Mesendoderm (in vitro differentiated cells): ENCODE data around the gene KDSR.

ENCODE experiments used
- DNase-seq: peaks from one replicate; pipeline ENCODE4 v3.0.0; 2013
- H2AK5ac ChIP-seq: 2 replicates; pipeline ENCODE4 v1.6.1; 2013; ENCODE audit warnings: low read length, inconsistent platforms
- H2BK120ac ChIP-seq: 2 replicates; pipeline ENCODE4 v1.6.1; 2013; ENCODE audit warnings: low read depth, mild to moderate bottlenecking, low read length, moderate library complexity, mixed read lengths
- H2BK15ac ChIP-seq: replicated peaks from 2 replicates; pipeline ENCODE4 v1.6.1; 2013; ENCODE audit warnings: low read depth, mild to moderate bottlenecking, moderate library complexity
- H2BK5ac ChIP-seq: 2 replicates; pipeline ENCODE4 v1.6.1; 2013; ENCODE audit warnings: low read length, inconsistent platforms
- H3K18ac ChIP-seq: 2 replicates; pipeline ENCODE4 v1.6.1; 2013; ENCODE audit warnings: mild to moderate bottlenecking, low read length, mixed read lengths
- H3K23ac ChIP-seq: one replicate; pipeline ENCODE4 v1.6.1; 2013; ENCODE audit warnings: low read length
- H3K27ac ChIP-seq: 2 replicates; pipeline ENCODE4 v1.5.1; 2013; ENCODE audit warnings: low read depth, mild to moderate bottlenecking, inconsistent platforms, low read length, moderate library complexity
- H3K27me3 ChIP-seq: 2 replicates; pipeline ENCODE4 v1.6.1; 2013; ENCODE audit warnings: low read length, control low read depth, mild to moderate bottlenecking, inconsistent platforms; ENCODE audit not compliant: insufficient read depth, poor library complexity
- H3K36me3 ChIP-seq: 2 replicates; pipeline ENCODE4 v1.6.1; 2013; ENCODE audit warnings: low read length, inconsistent platforms; ENCODE audit not compliant: control insufficient read depth, insufficient read depth
- H3K4ac ChIP-seq: one replicate; pipeline ENCODE4 v1.6.1; 2013; ENCODE audit warnings: low read depth, mild to moderate bottlenecking, low read length, moderate library complexity
- H3K4me1 ChIP-seq: 2 replicates; pipeline ENCODE4 v1.6.1; 2013; ENCODE audit warnings: low read depth, low read length, inconsistent platforms; ENCODE audit not compliant: control insufficient read depth
- H3K4me2 ChIP-seq: 2 replicates; pipeline ENCODE4 v1.6.1; 2013; ENCODE audit warnings: low read length
- H3K4me3 ChIP-seq: 2 replicates; pipeline ENCODE4 v1.5.1; 2013; ENCODE audit warnings: mild to moderate bottlenecking, low read length
- H3K56ac ChIP-seq: one replicate; pipeline ENCODE4 v1.6.1; 2013; ENCODE audit warnings: low read length
- H3K79me1 ChIP-seq: 2 replicates; pipeline ENCODE4 v1.6.1; 2013; ENCODE audit warnings: low read length, inconsistent platforms
- H3K79me2 ChIP-seq: 2 replicates; pipeline ENCODE4 v1.6.1; 2013; ENCODE audit warnings: mild to moderate bottlenecking, low read length; ENCODE audit not compliant: control insufficient read depth, insufficient read depth
- H3K9ac ChIP-seq: 2 replicates; pipeline ENCODE4 v1.6.1; 2013; ENCODE audit warnings: low read length, inconsistent platforms
- H4K5ac ChIP-seq: one replicate; pipeline ENCODE4 v1.6.1; 2013; ENCODE audit warnings: low read length
- H4K8ac ChIP-seq: one replicate; pipeline ENCODE4 v1.6.1; 2013; ENCODE audit warnings: low read depth, mild to moderate bottlenecking, control low read depth, low read length, moderate library complexity
- WGBS: extraction: QIAGEN DNeasy Blood & Tissue Kit; methylation state at CpG from one replicate; pipeline ENCODE4 v1.1.7; 2013; ENCODE audit warnings: low lambda C conversion rate, missing lambda C conversion rate; ENCODE audit not compliant: insufficient coverage; ENCODE audit errors: extremely low coverage; 5-methylcytosine and 5-hydroxymethylcytosine counted together

KDSR gene

DNA sequence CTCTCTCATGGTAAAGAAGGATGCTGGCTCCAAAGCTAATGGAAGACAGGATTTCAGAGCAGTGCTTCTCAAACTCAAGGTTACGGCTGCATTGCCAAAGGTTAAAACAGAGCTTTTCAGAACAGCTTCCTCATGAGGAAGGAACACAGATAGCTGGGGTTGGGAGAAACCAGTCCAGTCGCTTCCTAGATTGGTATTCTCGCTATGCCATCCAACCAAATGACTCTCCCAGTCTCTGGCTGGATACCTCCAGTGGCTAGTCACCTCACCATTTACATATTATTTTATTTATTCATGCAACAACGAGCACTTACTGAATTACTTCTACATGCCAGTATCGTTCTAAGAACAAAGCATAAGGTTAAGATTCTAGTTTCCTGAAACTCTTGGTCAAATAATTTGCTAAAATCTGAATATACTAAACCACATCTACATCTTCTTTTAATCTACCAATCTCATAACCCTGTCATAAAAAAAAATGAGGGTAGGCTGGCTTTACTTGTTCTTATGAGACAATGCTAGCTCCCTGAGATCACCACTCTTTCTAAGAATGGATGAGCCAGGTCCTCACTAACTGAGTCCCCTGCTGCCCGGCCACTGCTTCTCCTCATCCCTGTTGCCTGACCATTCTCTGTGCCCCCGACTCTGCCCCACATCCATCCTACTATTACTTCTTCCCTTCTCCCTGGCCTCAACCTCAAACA is 20.4 kb downstream of the KDSR start:
- H2AK5ac ChIP-seq, result no peak overlapping the region
- H3K27me3 ChIP-seq, result no peaks in the 10 kb centered on the region
- no peak overlapping the region for H2BK5ac ChIP-seq
- H2BK120ac ChIP-seq, result no peak overlapping the region
- H3K4ac ChIP-seq, result no peak overlapping the region
- no peak overlapping the region for H3K4me3 ChIP-seq
- peaks cover 2% of the 10 kb centered on the region for H3K36me3 ChIP-seq
- no peak overlapping the region for H3K4me2 ChIP-seq
- no peak overlapping the region for H2BK15ac ChIP-seq
- DNase-seq, result no peak
- H3K18ac ChIP-seq, result no peak overlapping the region
- H3K56ac ChIP-seq, result no peak overlapping the region
- no peaks in the 10 kb centered on the region for H3K4me1 ChIP-seq
- H3K9ac ChIP-seq, result no peak overlapping the region
- H3K79me2 ChIP-seq, result no peaks in the 10 kb centered on the region
- no peak overlapping the region for H3K27ac ChIP-seq
- no peak overlapping the region for H3K23ac ChIP-seq
- H3K79me1 ChIP-seq, result no peaks in the 10 kb centered on the region
- H4K5ac ChIP-seq, result no peak overlapping the region
- WGBS, result no CpG with 5 or more reads among the region's 7 CpGs
- no peak overlapping the region for H4K8ac ChIP-seq

DNA sequence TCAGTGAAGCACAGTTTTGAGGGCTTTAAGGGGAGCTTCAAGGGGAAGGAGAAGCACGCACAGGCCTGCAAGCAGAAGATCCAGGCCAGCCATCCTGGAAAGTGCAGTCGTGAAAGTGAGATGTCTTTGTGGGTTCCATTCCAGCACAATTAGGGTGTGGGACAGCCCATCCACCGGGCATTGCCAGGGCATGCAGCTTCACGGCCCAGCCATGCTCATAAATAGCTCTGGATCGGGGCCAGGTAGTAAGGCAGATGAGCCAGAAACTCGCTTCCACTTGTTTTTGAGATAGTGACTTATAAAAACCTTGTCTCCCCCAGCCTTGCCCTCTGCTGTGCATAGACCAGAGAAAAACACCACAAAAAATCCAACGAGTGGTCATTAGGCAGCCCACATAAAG is 21.0 kb downstream of the KDSR start:
- no peak overlapping the region for H3K23ac ChIP-seq
- no peak overlapping the region for H3K27ac ChIP-seq
- no peaks in the 10 kb centered on the region for H3K27me3 ChIP-seq
- H3K4me3 ChIP-seq, result no peak overlapping the region
- H3K79me2 ChIP-seq, result no peaks in the 10 kb centered on the region
- no peak overlapping the region for H3K56ac ChIP-seq
- no CpG with 5 or more reads among the region's 7 CpGs for WGBS
- H3K4me1 ChIP-seq, result no peaks in the 10 kb centered on the region
- no peak overlapping the region for H3K18ac ChIP-seq
- no peak overlapping the region for H3K4ac ChIP-seq
- H2AK5ac ChIP-seq, result no peak overlapping the region
- no peak overlapping the region for H4K8ac ChIP-seq
- peaks cover 2% of the 10 kb centered on the region for H3K36me3 ChIP-seq
- H2BK5ac ChIP-seq, result no peak overlapping the region
- no peak for DNase-seq
- no peak overlapping the region for H2BK15ac ChIP-seq
- H3K4me2 ChIP-seq, result no peak overlapping the region
- no peak overlapping the region for H4K5ac ChIP-seq
- no peak overlapping the region for H2BK120ac ChIP-seq
- H3K9ac ChIP-seq, result no peak overlapping the region
- no peaks in the 10 kb centered on the region for H3K79me1 ChIP-seq

DNA sequence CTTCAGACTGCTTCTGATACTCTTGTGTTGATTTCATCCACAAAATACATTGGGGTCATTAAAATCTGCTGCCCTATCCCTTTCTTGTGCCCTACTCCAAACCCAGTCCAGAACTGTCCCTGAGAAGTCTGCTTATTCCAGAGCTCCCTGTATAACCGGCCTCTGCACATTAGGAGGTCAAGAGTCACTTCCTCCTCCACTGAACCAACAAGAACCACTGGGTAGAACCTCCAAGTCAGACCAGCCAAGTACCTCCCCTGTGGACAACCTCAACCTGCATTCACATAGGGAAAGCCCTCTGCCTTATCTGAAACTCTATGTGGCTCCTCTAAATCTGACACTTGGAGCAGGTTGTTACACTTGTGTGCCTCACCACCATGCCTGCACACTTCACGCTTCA is 22.1 kb downstream of the KDSR start:
- H3K79me2 ChIP-seq, result no peaks in the 10 kb centered on the region
- H3K56ac ChIP-seq, result no peak overlapping the region
- no peak overlapping the region for H3K23ac ChIP-seq
- no peak overlapping the region for H3K18ac ChIP-seq
- no peak overlapping the region for H4K5ac ChIP-seq
- WGBS, result no CpG with 5 or more reads among the region's 2 CpGs
- DNase-seq, result no peak
- H2BK5ac ChIP-seq, result no peak overlapping the region
- H4K8ac ChIP-seq, result no peak overlapping the region
- no peak overlapping the region for H3K4me3 ChIP-seq
- H3K27ac ChIP-seq, result no peak overlapping the region
- H3K36me3 ChIP-seq, result peaks cover 2% of the 10 kb centered on the region
- H2AK5ac ChIP-seq, result no peak overlapping the region
- H3K27me3 ChIP-seq, result no peaks in the 10 kb centered on the region
- H2BK15ac ChIP-seq, result no peak overlapping the region
- no peaks in the 10 kb centered on the region for H3K79me1 ChIP-seq
- H3K4ac ChIP-seq, result no peak overlapping the region
- no peak overlapping the region for H3K4me2 ChIP-seq
- no peaks in the 10 kb centered on the region for H3K4me1 ChIP-seq
- no peak overlapping the region for H3K9ac ChIP-seq
- H2BK120ac ChIP-seq, result no peak overlapping the region

DNA sequence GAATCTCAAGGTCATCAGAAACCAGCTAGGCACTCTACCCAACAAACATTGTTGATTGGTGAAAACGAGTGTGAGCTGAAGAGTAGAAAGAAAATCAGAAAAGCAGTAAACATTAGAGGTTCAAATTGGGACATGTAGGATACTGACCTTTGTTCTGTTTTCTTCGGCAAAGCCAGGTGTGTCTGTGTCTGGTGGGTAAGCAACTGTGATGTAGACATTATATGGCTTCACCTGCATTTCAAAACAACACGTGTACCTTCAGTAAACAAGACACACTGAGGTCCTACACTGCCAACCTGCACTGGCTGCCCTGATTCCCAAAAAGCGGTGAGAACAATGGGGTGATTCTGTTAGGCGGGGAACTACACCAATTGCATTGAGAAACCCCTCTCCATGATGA is 22.7 kb downstream of the KDSR start:
- H3K27ac ChIP-seq, result no peak overlapping the region
- no peak overlapping the region for H3K4ac ChIP-seq
- H3K56ac ChIP-seq, result no peak overlapping the region
- no peak overlapping the region for H2BK5ac ChIP-seq
- H3K18ac ChIP-seq, result no peak overlapping the region
- H4K8ac ChIP-seq, result no peak overlapping the region
- H2BK15ac ChIP-seq, result no peak overlapping the region
- H3K27me3 ChIP-seq, result no peaks in the 10 kb centered on the region
- H3K23ac ChIP-seq, result no peak overlapping the region
- H3K9ac ChIP-seq, result no peak overlapping the region
- no peak for DNase-seq
- H3K4me1 ChIP-seq, result no peaks in the 10 kb centered on the region
- H3K4me3 ChIP-seq, result no peak overlapping the region
- no peak overlapping the region for H2AK5ac ChIP-seq
- H2BK120ac ChIP-seq, result no peak overlapping the region
- H4K5ac ChIP-seq, result no peak overlapping the region
- H3K79me2 ChIP-seq, result no peaks in the 10 kb centered on the region
- no peaks in the 10 kb centered on the region for H3K79me1 ChIP-seq
- no CpG with 5 or more reads among the region's 5 CpGs for WGBS
- peaks cover 2% of the 10 kb centered on the region for H3K36me3 ChIP-seq
- H3K4me2 ChIP-seq, result no peak overlapping the region

DNA sequence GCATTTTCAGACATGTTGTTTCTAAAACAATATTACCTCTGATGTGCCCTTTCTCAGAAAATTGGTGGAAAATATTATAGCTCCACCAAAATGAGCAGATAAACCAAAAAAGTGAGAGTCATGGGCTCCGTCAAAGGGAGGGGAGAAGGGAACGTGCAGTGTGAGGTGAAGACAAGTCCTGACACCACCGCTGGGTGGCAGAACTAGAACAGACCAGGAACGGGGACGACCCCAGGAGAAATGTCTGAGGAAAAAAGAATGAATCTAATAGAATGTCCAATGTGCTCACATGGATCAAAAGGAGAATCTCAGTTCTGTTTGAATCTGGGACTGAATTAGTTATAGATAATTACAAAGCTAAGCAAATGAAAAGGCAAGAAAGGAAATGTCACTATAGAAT is 24.8 kb downstream of the KDSR start:
- Histone ChIP-seq H3K9ac (no peak overlapping the region), H3K36me3 (peaks cover 3% of the 10 kb centered on the region), H3K4me1 (no peaks in the 10 kb centered on the region), H2BK5ac (no peak overlapping the region), H3K27ac (no peak overlapping the region), H4K8ac (no peak overlapping the region), H2BK120ac (no peak overlapping the region), H3K27me3 (no peaks in the 10 kb centered on the region), H3K4me3 (no peak overlapping the region), H4K5ac (no peak overlapping the region), H3K56ac (no peak overlapping the region), H3K79me1 (no peaks in the 10 kb centered on the region), H3K18ac (no peak overlapping the region), H3K4ac (no peak overlapping the region), H2AK5ac (no peak overlapping the region), H3K23ac (no peak overlapping the region), H3K4me2 (no peak overlapping the region), H2BK15ac (no peak overlapping the region), H3K79me2 (no peaks in the 10 kb centered on the region)
- peak; percentile 63 for DNase-seq
- WGBS, result no CpG with 5 or more reads among the region's 5 CpGs

DNA sequence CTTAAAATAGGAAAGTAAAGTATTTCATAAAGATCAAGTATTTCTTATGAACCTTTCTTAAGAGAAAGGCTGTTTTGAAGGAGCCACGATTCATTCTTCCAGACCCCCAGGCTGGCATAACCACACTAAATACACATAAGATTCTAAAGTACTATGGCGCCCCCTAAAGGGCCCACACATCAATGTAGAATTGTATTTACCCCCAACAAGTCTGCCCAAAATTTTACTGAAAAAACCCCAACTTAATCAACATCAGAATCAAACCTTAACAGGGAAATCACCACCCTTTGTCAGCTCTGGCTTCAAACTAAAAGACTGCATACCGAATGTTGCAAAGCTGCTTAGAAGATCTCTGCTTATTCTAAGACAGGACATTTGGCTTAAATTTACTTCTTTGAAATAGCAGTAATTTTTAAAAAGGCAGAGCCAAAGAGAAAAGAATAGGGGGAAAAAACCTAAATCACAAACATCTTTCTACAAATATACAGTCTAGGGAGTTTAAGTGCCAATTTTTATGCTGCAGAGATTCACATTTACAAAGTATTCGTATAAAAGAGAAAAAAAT is 27.0 kb downstream of the KDSR start:
- H4K8ac ChIP-seq, result no peak overlapping the region
- H3K4ac ChIP-seq, result no peak overlapping the region
- H2BK5ac ChIP-seq, result no peak overlapping the region
- no peak overlapping the region for H2BK15ac ChIP-seq
- no peaks in the 10 kb centered on the region for H3K4me1 ChIP-seq
- H3K27me3 ChIP-seq, result no peaks in the 10 kb centered on the region
- peaks cover 3% of the 10 kb centered on the region for H3K36me3 ChIP-seq
- no peak overlapping the region for H3K4me2 ChIP-seq
- DNase-seq, result peak; percentile 63
- no peak overlapping the region for H3K4me3 ChIP-seq
- no peak overlapping the region for H4K5ac ChIP-seq
- H3K27ac ChIP-seq, result no peak overlapping the region
- no peaks in the 10 kb centered on the region for H3K79me2 ChIP-seq
- H3K18ac ChIP-seq, result no peak overlapping the region
- no peak overlapping the region for H2AK5ac ChIP-seq
- H3K9ac ChIP-seq, result no peak overlapping the region
- no peak overlapping the region for H2BK120ac ChIP-seq
- H3K79me1 ChIP-seq, result no peaks in the 10 kb centered on the region
- no peak overlapping the region for H3K23ac ChIP-seq
- no CpG with 5 or more reads among the region's 4 CpGs for WGBS
- no peak overlapping the region for H3K56ac ChIP-seq
